Measurements from ENCODE around the gene CYP3A7. TPM values are rescaled to one million over a fixed set of nuclear protein-coding genes. Genes with fewer than 3 reads are reported as not detected.

Gene CYP3A7
- total RNA-seq, 1 experiment from 2014 or later: not detected

- H3K9me2 ChIP-seq (replicated peaks; ENCODE audit: low read length): no peaks in the 10 kb centered on the region
- intact Hi-C loops (cut with micrococcal nuclease): loop anchor here (10.0 kb wide), 1 partner anchor 90 kb away; the partner anchor contains the start of gene CYP3A5
- TF ChIP-seq EZH2 (IDR thresholded peaks at IDR 0.05; ENCODE audit: low read length, unreplicated experiment): no peak
- TF ChIP-seq EZH2phosphoT487 (IDR thresholded peaks at IDR 0.05; ENCODE audit: borderline replicate concordance, low read length): no peak
- TF ChIP-seq CTCF (conservative IDR thresholded peaks at IDR 0.05; ENCODE audit: low read depth, low read length): no peak
- POLR2A ChIA-PET (ENCODE audit: unreplicated experiment): no interaction called here
- no peaks in the 10 kb centered on the region for H3K36me3 ChIP-seq (ENCODE audit: low read depth, low read length)
- no peak overlapping the region for H3K4me3 ChIP-seq (ENCODE audit: low read length)
- H3K4me2 ChIP-seq (ENCODE audit: low read length): no peak overlapping the region
- no peaks in the 10 kb centered on the region for H3K79me2 ChIP-seq (ENCODE audit: low read length)
- H3K27me3 ChIP-seq (ENCODE audit: low read length): no peaks in the 10 kb centered on the region
- H3K9me3 ChIP-seq (ENCODE audit: low read length): no peaks in the 10 kb centered on the region
- H3F3A ChIP-seq (ENCODE audit: low read length, unreplicated experiment): no peaks in the 10 kb centered on the region
- H3K9ac ChIP-seq (ENCODE audit: low read length): no peak overlapping the region
- no TSS peak for BruUV-seq (replicated peaks)
- DNase-seq (no peak), ATAC-seq (no peak)
- H3K4me1 ChIP-seq (ENCODE audit: insufficient read depth, low read length): peaks cover 13% of the 10 kb centered on the region; the same call in 1 of the 2 replicates
- H3K27ac ChIP-seq (ENCODE audit: low read length): no peak overlapping the region
- no peaks in the 10 kb centered on the region for H4K20me1 ChIP-seq (ENCODE audit: low read length)
- CTCF ChIA-PET: no interaction called here
- H2AFZ ChIP-seq (ENCODE audit: low read length): no peak overlapping the region
Observed at GRCh38 chr7:99764478-99764877, 29.5 kb upstream of the CYP3A7 start.

- POLR2A ChIA-PET (ENCODE audit: unreplicated experiment): no interaction called here
- no peaks in the 10 kb centered on the region for H4K20me1 ChIP-seq (ENCODE audit: low read length)
- H3K9me2 ChIP-seq (replicated peaks; ENCODE audit: low read length): no peaks in the 10 kb centered on the region
- no peak for TF ChIP-seq CTCF (conservative IDR thresholded peaks at IDR 0.05; ENCODE audit: low read depth, low read length)
- TF ChIP-seq EZH2phosphoT487 (IDR thresholded peaks at IDR 0.05; ENCODE audit: borderline replicate concordance, low read length): no peak
- TF ChIP-seq EZH2 (IDR thresholded peaks at IDR 0.05; ENCODE audit: low read length, unreplicated experiment): no peak
- no peak overlapping the region for H2AFZ ChIP-seq (ENCODE audit: low read length)
- ATAC-seq: peak; percentile 99
- intact Hi-C loops (cut with micrococcal nuclease): loop anchor here (10.0 kb wide), 1 partner anchor 88 kb away; the partner anchor contains the start of gene CYP3A5
- H3K27me3 ChIP-seq (ENCODE audit: low read length): no peaks in the 10 kb centered on the region
- CTCF ChIA-PET: no interaction called here
- no peaks in the 10 kb centered on the region for H3K79me2 ChIP-seq (ENCODE audit: low read length)
- no TSS peak for BruUV-seq (replicated peaks)
- H3K4me1 ChIP-seq (ENCODE audit: insufficient read depth, low read length): peaks cover 13% of the 10 kb centered on the region; the same call in 1 of the 2 replicates
- H3K9ac ChIP-seq (ENCODE audit: low read length): no peak overlapping the region
- H3F3A ChIP-seq (ENCODE audit: low read length, unreplicated experiment): no peaks in the 10 kb centered on the region
- DNase-seq: peak; percentile 49
- no peaks in the 10 kb centered on the region for H3K9me3 ChIP-seq (ENCODE audit: low read length)
- H3K27ac ChIP-seq (ENCODE audit: low read length): no peak overlapping the region
- H3K4me3 ChIP-seq (ENCODE audit: low read length): no peak overlapping the region
- H3K36me3 ChIP-seq (ENCODE audit: low read depth, low read length): no peaks in the 10 kb centered on the region
- H3K4me2 ChIP-seq (ENCODE audit: low read length): no peak overlapping the region; the same call in 1 of the 2 replicates
Observed at GRCh38 chr7:99762680-99763327, 27.8 kb upstream of the CYP3A7 start.

GRCh38 chr7:99755085-99755484 lies 20.1 kb upstream of the CYP3A7 start:
- POLR2A ChIA-PET (ENCODE audit: unreplicated experiment): no interaction called here
- CTCF ChIA-PET: no interaction called here
- intact Hi-C loops (cut with micrococcal nuclease): no loop called here
- Histone ChIP-seq H3K4me3 (ENCODE audit: low read length) (no peak overlapping the region), H2AFZ (ENCODE audit: low read length) (no peak overlapping the region), H3K36me3 (ENCODE audit: low read depth, low read length) (no peaks in the 10 kb centered on the region), H3K4me2 (ENCODE audit: low read length) (no peak overlapping the region), H3K9me2 (replicated peaks; ENCODE audit: low read length) (no peaks in the 10 kb centered on the region), H3K79me2 (ENCODE audit: low read length) (no peaks in the 10 kb centered on the region), H3K9ac (ENCODE audit: low read length) (no peak overlapping the region), H4K20me1 (ENCODE audit: low read length) (no peaks in the 10 kb centered on the region), H3K27ac (ENCODE audit: low read length) (no peak overlapping the region), H3F3A (ENCODE audit: low read length, unreplicated experiment) (no peaks in the 10 kb centered on the region), H3K4me1 (ENCODE audit: insufficient read depth, low read length) (peaks cover 16% of the 10 kb centered on the region), H3K9me3 (ENCODE audit: low read length) (no peaks in the 10 kb centered on the region), H3K27me3 (ENCODE audit: low read length) (no peaks in the 10 kb centered on the region)
- TF ChIP-seq EZH2phosphoT487 (IDR thresholded peaks at IDR 0.05; ENCODE audit: borderline replicate concordance, low read length) (no peak), CTCF (conservative IDR thresholded peaks at IDR 0.05; ENCODE audit: low read depth, low read length) (no peak), EZH2 (IDR thresholded peaks at IDR 0.05; ENCODE audit: low read length, unreplicated experiment) (no peak)
- no peak for DNase-seq
- BruUV-seq (replicated peaks): no TSS peak
- ATAC-seq: no peak

Measured in PC-3 (cell line).